ENCODE measurements around the gene FAN1.

DNA sequence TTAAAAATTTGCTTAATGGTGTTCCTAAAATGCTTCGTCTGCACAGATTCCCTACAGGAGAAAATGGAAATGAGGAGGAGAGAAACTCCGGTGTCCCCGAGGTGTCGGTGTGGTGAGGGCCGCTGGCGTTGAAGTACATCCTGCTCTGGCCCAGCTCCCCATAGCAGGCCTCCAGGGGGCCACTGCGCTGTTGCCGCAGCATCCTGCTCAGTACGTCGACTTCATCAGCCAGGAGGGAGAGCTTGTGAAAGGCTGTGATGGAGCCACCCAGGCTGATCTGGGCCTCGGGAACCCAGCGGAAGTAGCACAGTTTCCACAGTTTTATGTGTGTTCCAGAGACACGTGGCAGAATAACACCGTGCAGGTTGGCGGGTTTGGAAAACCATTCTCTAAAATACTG, 37.8 kb downstream of the FAN1 start:
- TF ChIP-seq, protein P1, sequence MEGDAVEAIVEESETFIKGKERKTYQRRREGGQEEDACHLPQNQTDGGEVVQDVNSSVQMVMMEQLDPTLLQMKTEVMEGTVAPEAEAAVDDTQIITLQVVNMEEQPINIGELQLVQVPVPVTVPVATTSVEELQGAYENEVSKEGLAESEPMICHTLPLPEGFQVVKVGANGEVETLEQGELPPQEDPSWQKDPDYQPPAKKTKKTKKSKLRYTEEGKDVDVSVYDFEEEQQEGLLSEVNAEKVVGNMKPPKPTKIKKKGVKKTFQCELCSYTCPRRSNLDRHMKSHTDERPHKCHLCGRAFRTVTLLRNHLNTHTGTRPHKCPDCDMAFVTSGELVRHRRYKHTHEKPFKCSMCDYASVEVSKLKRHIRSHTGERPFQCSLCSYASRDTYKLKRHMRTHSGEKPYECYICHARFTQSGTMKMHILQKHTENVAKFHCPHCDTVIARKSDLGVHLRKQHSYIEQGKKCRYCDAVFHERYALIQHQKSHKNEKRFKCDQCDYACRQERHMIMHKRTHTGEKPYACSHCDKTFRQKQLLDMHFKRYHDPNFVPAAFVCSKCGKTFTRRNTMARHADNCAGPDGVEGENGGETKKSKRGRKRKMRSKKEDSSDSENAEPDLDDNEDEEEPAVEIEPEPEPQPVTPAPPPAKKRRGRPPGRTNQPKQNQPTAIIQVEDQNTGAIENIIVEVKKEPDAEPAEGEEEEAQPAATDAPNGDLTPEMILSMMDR (IDR thresholded peaks at IDR 0.05): no peak
- no peak for TF ChIP-seq POLR2A (IDR thresholded peaks at IDR 0.05)

All from right lobe of liver (tissue), 4 donors.